Measurements from ENCODE around the gene DGKQ. TPM values are rescaled to one million over a fixed set of nuclear protein-coding genes. Genes with fewer than 3 reads are reported as not detected.
A peak's percentile ranks its signal among the peaks of the same experiment; 100 is the strongest.

DGKQ gene
- total RNA-seq, 1 experiment from 2014 or later = 22.0 TPM

DNA sequence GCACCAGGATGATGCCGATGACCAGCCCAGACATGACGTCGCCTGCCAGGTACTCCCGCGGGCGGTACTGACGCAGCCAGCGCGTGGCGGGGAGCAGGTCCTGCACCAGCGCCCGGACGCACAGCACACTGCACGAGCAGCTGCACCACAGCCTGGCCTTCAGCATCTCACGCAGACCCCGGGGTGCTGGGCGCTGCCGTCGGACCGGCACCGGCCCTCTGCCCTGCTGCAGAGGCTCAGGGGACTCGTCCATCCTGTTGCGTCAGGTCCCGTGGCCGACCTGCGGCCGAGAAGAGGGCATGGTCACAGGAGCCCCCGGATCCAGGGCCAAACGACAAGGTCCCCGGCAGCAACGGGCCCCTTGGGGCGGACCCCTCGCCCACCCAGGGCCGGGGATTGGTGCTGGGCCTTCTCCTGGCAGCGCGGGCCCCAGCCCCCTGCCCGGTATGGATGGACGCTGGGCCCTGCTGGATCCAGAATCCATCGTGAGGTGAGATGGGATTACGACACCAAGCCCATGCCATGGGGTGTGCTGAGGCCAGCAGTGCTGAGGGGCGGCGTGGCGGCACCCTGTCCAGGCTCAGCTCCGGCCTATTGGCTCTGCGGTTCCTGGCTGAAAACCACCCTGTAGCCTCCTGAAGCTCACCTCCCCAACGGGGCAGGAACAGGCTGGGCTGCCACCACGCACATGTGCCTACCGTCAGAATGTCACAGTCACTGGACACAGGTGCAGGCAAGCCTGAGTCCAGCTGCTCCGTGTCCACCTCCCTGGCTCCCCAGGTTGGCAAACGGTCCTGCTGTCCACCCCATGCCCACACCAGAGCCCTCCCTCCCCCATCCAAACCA, 18.3 kb upstream of the DGKQ start:
- no peak overlapping the region for H3K4me3 ChIP-seq (replicated peaks in 1 of 2; ENCODE audit: low read depth in 1 of 2, low read length in 2 of 2)
- ATAC-seq (no peak), DNase-seq (ENCODE audit: low read depth, low spot score) (no peak)
- peaks cover 14 to 34% of the 10 kb centered on the region in 2 experiments for H3K4me1 ChIP-seq (ENCODE audit: control insufficient read depth in 1 of 2, insufficient read depth in 2 of 2, low read length in 2 of 2)
- H2AFZ ChIP-seq (ENCODE audit: low read depth, low read length, poor library complexity, severe bottlenecking) = no peak overlapping the region
- H3K9ac ChIP-seq (ENCODE audit: low read length) = peak overlapping the region; percentile 44; the same call in 1 of the 2 replicates
- BruUV-seq (replicated peaks) = no TSS peak
- H3K36me3 ChIP-seq (ENCODE audit: control insufficient read depth in 1 of 2, insufficient read depth in 2 of 2, low read length in 2 of 2) = no peaks in the 10 kb centered on the region
- CTCF ChIA-PET = no interaction called here
- intact Hi-C loops (cut with micrococcal nuclease) = no loop called here
- no peaks in the 10 kb centered on the region for H3K9me2 ChIP-seq (ENCODE audit: insufficient read depth)
- H3K79me2 ChIP-seq (ENCODE audit: insufficient read depth, low read length) = no peaks in the 10 kb centered on the region
- RAD21 ChIA-PET (ENCODE audit: low non-redundant PET in 1 of 2, low total read pairs in 2 of 2, uncharacterized antibody in 2 of 2, unreplicated experiment in 2 of 2) = no interaction called here
- peak overlapping the region; percentile 73 for H3K4me2 ChIP-seq (ENCODE audit: low read length)
- peak overlapping the region; percentile 53; the same call in 1 of the 2 replicates for H3K27ac ChIP-seq (ENCODE audit: low read depth, low read length)
- POLR2A ChIA-PET = no interaction called here
- H4K20me1 ChIP-seq (ENCODE audit: insufficient read depth) = no peaks in the 10 kb centered on the region
- H3K27me3 ChIP-seq (ENCODE audit: insufficient read depth, low read length) = no peaks in the 10 kb centered on the region
- H3K9me3 ChIP-seq (ENCODE audit: control insufficient read depth in 1 of 2, insufficient read depth in 1 of 2, low read depth in 1 of 2, low read length in 2 of 2) = no peaks in the 10 kb centered on the region
- TF ChIP-seq, protein P1, sequence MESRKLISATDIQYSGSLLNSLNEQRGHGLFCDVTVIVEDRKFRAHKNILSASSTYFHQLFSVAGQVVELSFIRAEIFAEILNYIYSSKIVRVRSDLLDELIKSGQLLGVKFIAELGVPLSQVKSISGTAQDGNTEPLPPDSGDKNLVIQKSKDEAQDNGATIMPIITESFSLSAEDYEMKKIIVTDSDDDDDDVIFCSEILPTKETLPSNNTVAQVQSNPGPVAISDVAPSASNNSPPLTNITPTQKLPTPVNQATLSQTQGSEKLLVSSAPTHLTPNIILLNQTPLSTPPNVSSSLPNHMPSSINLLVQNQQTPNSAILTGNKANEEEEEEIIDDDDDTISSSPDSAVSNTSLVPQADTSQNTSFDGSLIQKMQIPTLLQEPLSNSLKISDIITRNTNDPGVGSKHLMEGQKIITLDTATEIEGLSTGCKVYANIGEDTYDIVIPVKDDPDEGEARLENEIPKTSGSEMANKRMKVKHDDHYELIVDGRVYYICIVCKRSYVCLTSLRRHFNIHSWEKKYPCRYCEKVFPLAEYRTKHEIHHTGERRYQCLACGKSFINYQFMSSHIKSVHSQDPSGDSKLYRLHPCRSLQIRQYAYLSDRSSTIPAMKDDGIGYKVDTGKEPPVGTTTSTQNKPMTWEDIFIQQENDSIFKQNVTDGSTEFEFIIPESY (IDR thresholded peaks at IDR 0.05; ENCODE audit: extremely low read depth, insufficient replicate concordance, low read length) = no peak
- TF ChIP-seq JUND (IDR thresholded peaks at IDR 0.05) (no peak), EGR1 (IDR thresholded peaks at IDR 0.05; ENCODE audit: low read depth) (no peak), ELF1 (IDR thresholded peaks at IDR 0.05; ENCODE audit: borderline replicate concordance, low read depth) (no peak), CTCF (IDR thresholded peaks at IDR 0.05 in 2 of 3, conservative IDR thresholded peaks at IDR 0.05 in 1 of 3; ENCODE audit: borderline replicate concordance in 1 of 3, insufficient read depth in 1 of 3, low read depth in 2 of 3, low read length in 2 of 3) (no peak), FOSL1 (IDR thresholded peaks at IDR 0.05; ENCODE audit: low read depth) (no peak), YY1 (IDR thresholded peaks at IDR 0.05; ENCODE audit: extremely low read depth, insufficient replicate concordance, low read depth, low read length) (no peak)
- TF ChIP-seq, protein P2, sequence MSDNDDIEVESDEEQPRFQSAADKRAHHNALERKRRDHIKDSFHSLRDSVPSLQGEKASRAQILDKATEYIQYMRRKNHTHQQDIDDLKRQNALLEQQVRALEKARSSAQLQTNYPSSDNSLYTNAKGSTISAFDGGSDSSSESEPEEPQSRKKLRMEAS (IDR thresholded peaks at IDR 0.05) = no peak
